ENCODE measurements around the gene ARGFX.
"Not testable (repeated sequence)": the region's sequence is repeated elsewhere in the genome, so short reads cannot be mapped to it uniquely, and the experiment has no call there.

Gene ARGFX

DNA sequence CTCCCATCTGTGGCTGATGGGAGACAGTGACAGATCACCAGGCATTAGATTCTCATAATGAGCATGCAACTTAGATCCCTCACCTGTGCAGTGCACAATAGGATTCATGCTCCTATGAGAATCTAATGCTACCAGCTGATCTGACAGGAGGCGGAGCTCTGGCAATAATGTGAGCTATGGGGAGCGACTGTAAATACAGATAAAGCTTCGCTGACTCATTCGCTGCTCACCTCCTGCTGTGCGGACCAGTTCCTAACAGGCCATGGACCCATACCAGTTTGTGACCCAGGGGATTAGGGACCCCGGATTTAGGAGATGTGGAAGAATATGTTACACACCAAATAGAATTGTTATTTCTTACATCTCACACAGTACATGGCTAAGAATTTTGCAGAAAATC is 6.7 kb downstream of the ARGFX start:
- H3K4me3 ChIP-seq (replicated peaks; ENCODE audit: low read depth, low read length), result no peak overlapping the region
- peak; percentile 23 for DNase-seq (ENCODE audit: low read depth)
- TF ChIP-seq, protein P1, sequence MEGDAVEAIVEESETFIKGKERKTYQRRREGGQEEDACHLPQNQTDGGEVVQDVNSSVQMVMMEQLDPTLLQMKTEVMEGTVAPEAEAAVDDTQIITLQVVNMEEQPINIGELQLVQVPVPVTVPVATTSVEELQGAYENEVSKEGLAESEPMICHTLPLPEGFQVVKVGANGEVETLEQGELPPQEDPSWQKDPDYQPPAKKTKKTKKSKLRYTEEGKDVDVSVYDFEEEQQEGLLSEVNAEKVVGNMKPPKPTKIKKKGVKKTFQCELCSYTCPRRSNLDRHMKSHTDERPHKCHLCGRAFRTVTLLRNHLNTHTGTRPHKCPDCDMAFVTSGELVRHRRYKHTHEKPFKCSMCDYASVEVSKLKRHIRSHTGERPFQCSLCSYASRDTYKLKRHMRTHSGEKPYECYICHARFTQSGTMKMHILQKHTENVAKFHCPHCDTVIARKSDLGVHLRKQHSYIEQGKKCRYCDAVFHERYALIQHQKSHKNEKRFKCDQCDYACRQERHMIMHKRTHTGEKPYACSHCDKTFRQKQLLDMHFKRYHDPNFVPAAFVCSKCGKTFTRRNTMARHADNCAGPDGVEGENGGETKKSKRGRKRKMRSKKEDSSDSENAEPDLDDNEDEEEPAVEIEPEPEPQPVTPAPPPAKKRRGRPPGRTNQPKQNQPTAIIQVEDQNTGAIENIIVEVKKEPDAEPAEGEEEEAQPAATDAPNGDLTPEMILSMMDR (IDR thresholded peaks at IDR 0.05; ENCODE audit: low read length, missing control alignments), result no peak

DNA sequence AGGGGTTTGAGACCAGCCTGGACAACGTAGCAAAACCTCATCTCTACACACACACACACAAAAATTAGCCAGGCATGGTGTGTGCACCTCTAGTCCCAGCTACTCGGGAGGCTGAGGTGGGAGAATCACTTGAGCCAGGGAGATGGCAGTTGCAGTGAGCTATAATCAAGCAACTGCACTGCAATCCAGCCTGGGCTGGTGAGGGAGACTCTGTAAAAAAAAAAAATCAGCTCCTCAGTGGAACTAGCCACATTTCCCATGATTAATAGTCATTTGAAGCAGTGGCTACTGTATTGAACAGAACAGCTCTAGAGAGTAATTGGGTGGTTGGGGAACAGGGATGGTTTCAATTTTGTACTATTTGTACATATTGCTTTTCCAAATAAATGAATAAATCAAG is 13.9 kb downstream of the ARGFX start:
- no peak overlapping the region for H3K4me3 ChIP-seq (replicated peaks; ENCODE audit: low read depth, low read length)
- TF ChIP-seq, protein P1 (IDR thresholded peaks at IDR 0.05; ENCODE audit: low read length, missing control alignments), result no peak
- DNase-seq (ENCODE audit: low read depth), result no peak

DNA sequence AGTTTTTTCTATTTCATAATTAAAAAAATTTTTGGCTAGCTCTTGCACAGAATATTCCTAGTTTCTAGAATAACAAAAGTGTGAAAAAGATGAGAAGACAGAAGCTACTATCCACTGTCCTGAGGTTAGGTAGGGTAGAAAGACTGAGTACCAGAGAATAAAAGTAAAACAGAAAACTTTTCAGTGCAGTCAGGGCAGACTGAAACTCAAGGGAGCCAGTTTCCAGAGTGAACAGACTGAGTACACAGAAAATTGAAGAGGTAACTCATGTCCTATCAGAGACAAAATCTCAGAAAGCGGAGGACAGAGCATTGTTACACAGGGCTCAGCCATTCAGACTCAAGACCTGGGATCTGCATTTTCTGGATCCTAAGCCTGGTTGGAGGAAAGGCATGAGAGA is 16.7 kb downstream of the ARGFX start:
- DNase-seq (ENCODE audit: low read depth), result no peak
- TF ChIP-seq, protein P1 (IDR thresholded peaks at IDR 0.05; ENCODE audit: low read length, missing control alignments), result no peak
- no peak overlapping the region for H3K4me3 ChIP-seq (replicated peaks; ENCODE audit: low read depth, low read length)

DNA sequence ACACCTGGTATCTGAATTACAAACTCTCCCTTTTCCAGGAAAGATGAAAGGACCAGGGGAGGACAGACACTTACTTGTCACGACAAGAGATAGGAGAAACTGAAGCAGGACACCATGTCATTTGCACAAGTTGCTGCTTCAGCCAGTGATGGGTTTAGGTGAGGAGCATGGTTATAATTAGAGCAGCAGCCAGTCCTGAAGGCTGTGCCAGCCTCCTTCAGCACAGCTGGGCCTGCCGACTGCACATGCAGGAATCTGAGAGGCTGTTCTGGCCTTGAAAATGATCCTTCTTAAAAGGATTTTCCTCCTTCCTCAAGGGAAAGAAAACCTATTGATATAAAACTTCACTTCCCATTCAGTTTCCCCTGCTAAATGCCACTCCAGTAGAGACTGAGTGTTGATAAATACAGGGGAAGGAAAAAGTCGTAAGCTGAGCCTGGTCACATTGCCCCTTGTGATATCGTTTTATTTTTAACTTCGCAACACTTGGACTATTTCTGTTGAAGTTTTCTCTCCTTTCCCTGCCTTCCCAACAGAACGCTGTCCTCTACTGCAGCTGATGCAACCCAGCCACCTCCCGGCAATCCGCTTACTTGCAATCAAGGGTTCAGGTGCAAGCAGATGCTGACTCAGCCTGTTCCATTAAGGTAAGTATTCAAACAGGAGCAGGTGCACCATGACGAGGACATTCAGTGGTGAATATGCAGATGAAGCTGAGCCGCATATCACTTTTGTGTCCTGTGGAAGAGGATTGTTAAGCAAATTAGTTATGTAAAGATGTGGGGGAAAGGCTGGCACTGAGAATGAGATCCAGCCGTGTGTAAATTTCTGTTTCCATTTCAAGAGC is 25.3 kb downstream of the ARGFX start, which contains the start of gene FBXO40:
Gene FBXO40 (plus strand): TSS at position 524 of the 847 bp plus-strand sequence. CDS start 27,197 bp downstream, outside the sequence.
- no peak for DNase-seq (ENCODE audit: low read depth)

DNA sequence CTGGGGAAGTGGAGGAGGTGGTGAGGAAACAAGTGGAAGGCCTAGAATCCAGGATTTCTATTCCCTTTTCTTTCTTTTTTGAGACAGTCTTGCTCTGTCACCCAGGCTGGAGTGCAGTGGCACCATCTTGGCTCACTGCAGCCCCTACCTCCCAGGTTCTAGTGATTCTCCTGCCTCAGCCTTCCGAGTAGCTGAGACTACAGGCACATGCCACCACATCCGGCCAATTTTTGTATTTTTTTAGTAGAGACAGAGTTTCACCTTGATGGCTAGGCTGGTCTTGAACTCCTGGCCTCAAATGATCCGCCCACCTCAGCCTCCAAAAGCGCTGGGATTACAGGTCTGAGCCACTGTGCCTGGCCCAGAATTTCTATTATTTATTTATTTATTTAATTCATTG is 26.1 kb downstream of the ARGFX start:
- not testable (repeated sequence) for DNase-seq (ENCODE audit: low read depth); H3K4me3 ChIP-seq (replicated peaks; ENCODE audit: low read depth, low read length)

More for the DNA sequence above, 25.3 kb downstream of the ARGFX start, which contains the start of gene FBXO40:
- H3K4me3 ChIP-seq (replicated peaks; ENCODE audit: low read depth, low read length), result no peak within 1 kb of the TSS
- TF ChIP-seq, protein P1 (IDR thresholded peaks at IDR 0.05; ENCODE audit: low read length, missing control alignments), result no peak

DNA sequence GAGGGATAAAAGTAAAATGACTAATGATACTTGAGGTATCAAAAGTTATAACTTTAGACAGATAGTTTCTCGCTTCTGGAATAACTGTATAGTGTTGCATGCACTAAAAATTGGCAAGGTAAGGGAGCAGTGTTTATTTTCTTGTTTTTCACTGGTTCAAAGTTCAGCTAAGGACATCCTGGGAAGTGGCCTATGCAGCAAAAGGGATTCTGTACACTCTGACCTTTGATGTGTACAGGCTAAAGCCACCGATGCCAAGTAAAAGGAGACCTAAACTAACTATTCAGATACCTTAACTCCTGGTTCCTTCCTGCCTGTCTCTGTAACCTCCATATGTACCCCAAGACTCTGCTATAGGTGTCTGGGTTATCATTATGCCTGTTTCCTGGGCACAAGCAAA is 27.1 kb downstream of the ARGFX start:
- H3K4me3 ChIP-seq (replicated peaks; ENCODE audit: low read depth, low read length), result no peak overlapping the region
- TF ChIP-seq, protein P1 (IDR thresholded peaks at IDR 0.05; ENCODE audit: low read length, missing control alignments), result no peak
- no peak for DNase-seq (ENCODE audit: low read depth)

DNA sequence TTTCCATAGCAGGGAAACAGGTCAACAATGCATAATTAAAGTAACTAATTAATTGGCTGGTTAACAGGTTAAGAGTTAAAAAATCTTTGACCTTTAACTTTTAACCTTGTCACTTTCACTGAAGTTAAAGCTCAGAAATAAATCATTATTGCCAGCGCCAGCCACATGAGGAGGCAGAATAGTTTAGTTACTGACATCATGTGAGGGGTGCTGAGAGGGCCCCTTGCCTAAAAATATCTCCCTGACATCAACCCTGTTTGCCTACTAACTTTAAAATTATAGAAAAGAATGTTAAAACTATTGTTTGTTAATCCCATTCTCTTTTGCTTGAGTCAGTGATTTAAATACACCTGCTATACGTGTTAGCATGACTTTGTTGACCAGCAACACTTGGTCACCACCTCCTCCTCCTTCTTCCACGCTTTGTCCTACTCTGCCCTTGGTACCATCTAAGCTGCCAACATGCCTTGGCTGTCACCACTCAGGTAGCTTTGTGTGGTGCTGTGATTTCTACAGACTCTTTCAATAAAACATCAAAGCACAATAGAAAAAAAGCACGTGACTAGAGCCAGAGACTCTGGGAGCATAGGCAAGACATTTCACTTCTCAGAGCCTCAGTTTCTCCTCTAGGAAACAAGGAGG is 28.1 kb downstream of the ARGFX start:
- DNase-seq (ENCODE audit: low read depth), result no peak
- TF ChIP-seq, protein P1 (IDR thresholded peaks at IDR 0.05; ENCODE audit: low read length, missing control alignments), result no peak
- no peak overlapping the region for H3K4me3 ChIP-seq (replicated peaks; ENCODE audit: low read depth, low read length)
